DND-41 (cell line): Measurements from ENCODE around the gene SPAG16.

ENCODE experiments used
- ATAC-seq: fragments of 200-7000 bp; cut with Tn5 transposase; 3 replicates; pipeline ENCODE4 v1.9.1; 2021; ENCODE audit warnings: low read depth; ENCODE audit not compliant: insufficient read depth
- DNase-seq: peaks from one replicate; pipeline ENCODE4 v3.0.0-alpha.2; 2020
- H2AFZ ChIP-seq: 2 replicates; pipeline ENCODE4 v1.6.0; 2012; ENCODE audit warnings: low read depth, low read length
- H3K27ac ChIP-seq: 2 replicates; pipeline ENCODE4 v1.5.1; 2012; ENCODE audit warnings: low read length, inconsistent platforms
- H3K27me3 ChIP-seq: fragments of 200-600 bp; sonication (generic); 2 replicates; pipeline ENCODE4 v1.6.0; 2012; ENCODE audit warnings: low read length, mild to moderate bottlenecking, inconsistent platforms; ENCODE audit not compliant: insufficient read depth, poor library complexity
- H3K36me3 ChIP-seq: 2 replicates; pipeline ENCODE4 v1.5.1; 2012; ENCODE audit warnings: low read length, inconsistent platforms; ENCODE audit not compliant: insufficient read depth
- H3K4me1 ChIP-seq: 2 replicates; pipeline ENCODE4 v1.5.1; 2012; ENCODE audit warnings: mild to moderate bottlenecking, low read length; ENCODE audit not compliant: insufficient read depth
- H3K4me2 ChIP-seq: 2 replicates; pipeline ENCODE4 v1.6.0; 2012; ENCODE audit warnings: mild to moderate bottlenecking, moderate library complexity, low read length, inconsistent platforms; ENCODE audit not compliant: insufficient read depth
- H3K4me3 ChIP-seq, 2 experiments: fragments of 200-600 bp in 1 of 2; shearing (Covaris generic) in 1 of 2; 2 replicates each; pipeline ENCODE4 v1.5.1; 2012 to 2016; ENCODE audit warnings: inconsistent platforms in 2 of 2, low read length in 2 of 2, mild to moderate bottlenecking in 2 of 2, low read depth in 1 of 2, moderate library complexity in 1 of 2
- H3K79me2 ChIP-seq: 2 replicates; pipeline ENCODE4 v1.6.0; 2012; ENCODE audit warnings: low read length, inconsistent platforms; ENCODE audit not compliant: insufficient read depth
- H3K9ac ChIP-seq: 2 replicates; pipeline ENCODE4 v1.6.0; 2012; ENCODE audit warnings: low read depth, mild to moderate bottlenecking, inconsistent platforms, low read length, moderate library complexity
- H3K9me3 ChIP-seq: 2 replicates; pipeline ENCODE4 v1.5.1; 2012; ENCODE audit warnings: low read length, moderate library complexity, mild to moderate bottlenecking, inconsistent platforms; ENCODE audit not compliant: insufficient read depth, severe bottlenecking
- H4K20me1 ChIP-seq: 2 replicates; pipeline ENCODE4 v1.6.0; 2012; ENCODE audit warnings: low read length; ENCODE audit not compliant: insufficient read depth
- CTCF ChIP-seq: IDR thresholded peaks from 2 replicates; pipeline ENCODE4 v1.5.1; 2012; ENCODE audit warnings: borderline replicate concordance, low read length, moderate library complexity, mild to moderate bottlenecking; ENCODE audit not compliant: poor library complexity, severe bottlenecking; ENCODE audit errors: extremely low read depth
- EZH2 ChIP-seq: IDR thresholded peaks from 3 replicates; pipeline ENCODE4 v1.6.1; 2012; ENCODE audit warnings: borderline replicate concordance, low read depth, mild to moderate bottlenecking, moderate library complexity, low read length, inconsistent platforms; ENCODE audit not compliant: severe bottlenecking

Gene SPAG16

GRCh38 chr2:214031566-214031965 lies 747.3 kb downstream of the SPAG16 start:
- no peak overlapping the region for H3K27ac ChIP-seq
- H4K20me1 ChIP-seq, result no peaks in the 10 kb centered on the region
- TF ChIP-seq EZH2 (no peak), CTCF (no peak)
- ATAC-seq (no peak), DNase-seq (no peak)
- no peaks in the 10 kb centered on the region for H3K4me1 ChIP-seq
- no peak overlapping the region for H3K4me2 ChIP-seq
- no peaks in the 10 kb centered on the region for H3K79me2 ChIP-seq
- H3K4me3 ChIP-seq, result no peak overlapping the region
- H3K36me3 ChIP-seq, result no peaks in the 10 kb centered on the region
- peaks cover 17% of the 10 kb centered on the region for H3K9me3 ChIP-seq
- H2AFZ ChIP-seq, result no peak overlapping the region
- H3K9ac ChIP-seq, result no peak overlapping the region
- no peaks in the 10 kb centered on the region for H3K27me3 ChIP-seq

- Histone ChIP-seq H3K36me3 (no peaks in the 10 kb centered on the region), H2AFZ (no peak overlapping the region), H3K4me2 (no peak overlapping the region), H3K9me3 (peaks cover 17% of the 10 kb centered on the region), H3K4me3 (no peak overlapping the region), H3K79me2 (no peaks in the 10 kb centered on the region), H3K9ac (no peak overlapping the region), H4K20me1 (no peaks in the 10 kb centered on the region), H3K27me3 (no peaks in the 10 kb centered on the region), H3K4me1 (no peaks in the 10 kb centered on the region), H3K27ac (no peak overlapping the region)
- ATAC-seq (no peak), DNase-seq (no peak)
- no peak for TF ChIP-seq CTCF
- TF ChIP-seq EZH2, result no peak
These were observed 750.2 kb downstream of the SPAG16 start for GRCh38 chr2:214034417-214034816.

- no peaks in the 10 kb centered on the region for H3K27me3 ChIP-seq
- H3K79me2 ChIP-seq, result no peaks in the 10 kb centered on the region
- no peaks in the 10 kb centered on the region for H4K20me1 ChIP-seq
- no peak overlapping the region for H3K9ac ChIP-seq
- H3K4me2 ChIP-seq, result no peak overlapping the region
- H3K4me3 ChIP-seq, result no peak overlapping the region
- TF ChIP-seq CTCF (no peak), EZH2 (no peak)
- H3K4me1 ChIP-seq, result no peaks in the 10 kb centered on the region
- ATAC-seq (no peak), DNase-seq (peak; percentile 27)
- H3K27ac ChIP-seq, result no peak overlapping the region
- peaks cover 20% of the 10 kb centered on the region for H3K9me3 ChIP-seq
- no peak overlapping the region for H2AFZ ChIP-seq
- H3K36me3 ChIP-seq, result no peaks in the 10 kb centered on the region
These were observed 751.0 kb downstream of the SPAG16 start for GRCh38 chr2:214035091-214035852.
